HepG2 (cell line): ENCODE data around the gene FHL3. TPM values are rescaled to one million over a fixed set of nuclear protein-coding genes. Genes with fewer than 3 reads are reported as not detected.

Experiments
- ATAC-seq: fragments of 200-7000 bp; cut with Tn5 transposase; 3 replicates; pipeline ENCODE4 v1.9.1; 2020; ENCODE audit warnings: mild to moderate bottlenecking, moderate library complexity
- BruUV-seq: library from RNA; stranded (reverse); fragments of 400-500 nt; replicated peaks from 2 replicates; lab custom pipeline; 2021; lab: Mats Ljungman, UMichigan
- CTCF ChIA-PET: fragments of 300-600 bp; formaldehyde crosslinking; extraction: SDS; loops from one replicate; lab custom pipeline; 2021; ENCODE audit warnings: low total read pairs, inconsistent platforms, low intra/inter-chr PET ratio; lab: Yijun Ruan, JAX
- POLR2A ChIA-PET: fragments of 350-600 bp; sonication (Branson Sonifier 250); formaldehyde crosslinking; loops from one replicate; lab custom pipeline; 2020; ENCODE audit warnings: antibody characterized with exemption, inconsistent platforms; lab: Yijun Ruan, JAX
- DNase-seq: peaks from one replicate; pipeline ENCODE4 v3.0.0-alpha.2; 2015; ENCODE audit warnings: low spot score
- FAIRE-seq: peaks from 3 replicates; lab custom pipeline; 2011; peaks lifted over from hg19 to GRCh38; lab: Jason Lieb, UNC
- H2AFZ ChIP-seq: one replicate; pipeline ENCODE4 v1.6.1; 2011; ENCODE audit warnings: low read length, inconsistent platforms
- H3K27ac ChIP-seq: fragments of 300-600 bp; 3 replicates; pipeline ENCODE4 v1.8.0; 2011; ENCODE audit warnings: mixed run types, mild to moderate bottlenecking, mixed read lengths, low read length, inconsistent platforms; ENCODE audit not compliant: insufficient read depth; ENCODE audit errors: extremely low read length
- H3K27me3 ChIP-seq, 2 experiments: fragments of 200-600 bp in 1 of 2; 2 replicates in 1 of 2; 3 replicates in 1 of 2; pipeline versions ENCODE4 v1.6.0 to v1.8.0; 2011; ENCODE audit warnings: low read length in 2 of 2, mild to moderate bottlenecking in 2 of 2, moderate library complexity in 2 of 2, inconsistent platforms in 1 of 2; ENCODE audit not compliant: insufficient read depth in 2 of 2, control insufficient read depth in 1 of 2
- H3K36me3 ChIP-seq, 2 experiments: fragments of 200-600 bp in 1 of 2; replicated peaks in 1 of 2; 2 replicates in 1 of 2; 3 replicates in 1 of 2; pipeline versions ENCODE4 v1.5.1 to v1.8.0; 2011; ENCODE audit warnings: low read length in 2 of 2, inconsistent platforms in 1 of 2; ENCODE audit not compliant: insufficient read depth in 2 of 2, control insufficient read depth in 1 of 2
- H3K4me1 ChIP-seq: 2 replicates; pipeline ENCODE4 v1.5.1; 2012; ENCODE audit warnings: low read length, inconsistent platforms; ENCODE audit not compliant: insufficient read depth
- H3K4me2 ChIP-seq: 2 replicates; pipeline ENCODE4 v1.6.0; 2011; ENCODE audit warnings: low read depth, low read length, inconsistent platforms
- H3K4me3 ChIP-seq, 3 experiments: fragments of 200-600 bp in 1 of 3; sonication (generic), shearing (Covaris generic) in 1 of 3; replicated peaks in 1 of 3; 2 replicates each; pipeline ENCODE4 v1.5.1; 2011 to 2016; ENCODE audit warnings: low read length in 3 of 3, inconsistent platforms in 2 of 3, low read depth in 2 of 3, mild to moderate bottlenecking in 2 of 3, control low read depth in 1 of 3, mixed read lengths in 1 of 3; ENCODE audit not compliant: insufficient read depth in 1 of 3
- H3K79me2 ChIP-seq: one replicate; pipeline ENCODE4 v1.6.1; 2011; ENCODE audit warnings: low read length, inconsistent platforms; ENCODE audit not compliant: insufficient read depth
- H3K9ac ChIP-seq: 2 replicates; pipeline ENCODE4 v1.6.0; 2011; ENCODE audit warnings: mild to moderate bottlenecking, low read depth, low read length, inconsistent platforms; ENCODE audit not compliant: insufficient read depth
- H3K9me3 ChIP-seq: 2 replicates; pipeline ENCODE4 v1.5.1; 2012; ENCODE audit warnings: mild to moderate bottlenecking, low read length
- H4K20me1 ChIP-seq: 2 replicates; pipeline ENCODE4 v1.6.0; 2011; ENCODE audit warnings: inconsistent platforms, mild to moderate bottlenecking, low read length, moderate library complexity; ENCODE audit not compliant: insufficient read depth
- BRD4 ChIP-seq: sonication (generic); formaldehyde crosslinking; IDR thresholded peaks from 2 replicates; pipeline ENCODE4 v1.4.0; 2020; ENCODE audit warnings: missing genetic modification reagents
- ERF ChIP-seq: IDR thresholded peaks from 2 replicates; pipeline ENCODE4 v1.6.1; 2018; ENCODE audit warnings: missing biosample characterization, missing genetic modification reagents
- HES4 ChIP-seq: sonication (generic); formaldehyde crosslinking; IDR thresholded peaks from 2 replicates; pipeline ENCODE4 v1.9.0; 2021; ENCODE audit warnings: mild to moderate bottlenecking, missing genetic modification reagents, borderline replicate concordance
- KLF11 ChIP-seq: IDR thresholded peaks from 2 replicates; pipeline ENCODE4 v1.6.1; 2016; ENCODE audit warnings: missing compliant biosample characterization
- LCORL ChIP-seq, 2 experiments: fragments of 450-650 bp in 1 of 2; sonication (generic) in 1 of 2; formaldehyde crosslinking in 1 of 2; IDR thresholded peaks; 2 replicates each; pipeline versions ENCODE4 v1.5.0 to v1.6.1; 2017 to 2020; ENCODE audit warnings: antibody characterized with exemption in 1 of 2, missing genetic modification reagents in 1 of 2
- NFE2L2 ChIP-seq: fragments of 150-350 bp; IDR thresholded peaks from 2 replicates; pipeline ENCODE4 v1.6.1; 2014; ENCODE audit warnings: low read length
- TARDBP ChIP-seq: sonication (generic); formaldehyde crosslinking; IDR thresholded peaks from 2 replicates; pipeline ENCODE4 v1.8.0; 2022; ENCODE audit warnings: mild to moderate bottlenecking, missing genetic modification reagents
- TBL1XR1 ChIP-seq: fragments of 150-350 bp; IDR thresholded peaks from 2 replicates; pipeline ENCODE4 v1.6.1; 2014; ENCODE audit warnings: borderline replicate concordance, low read length; ENCODE audit not compliant: partially characterized antibody
- ZKSCAN1 ChIP-seq: fragments of 150-350 bp; IDR thresholded peaks from 2 replicates; pipeline ENCODE4 v1.6.1; 2014; ENCODE audit warnings: low read length
- ZNF569 ChIP-seq: sonication (generic); formaldehyde crosslinking; IDR thresholded peaks from 2 replicates; pipeline ENCODE4 v1.5.0; 2020; ENCODE audit warnings: mild to moderate bottlenecking, missing genetic modification reagents, moderate library complexity, borderline replicate concordance
- ZNF747 ChIP-seq: sonication (generic); formaldehyde crosslinking; IDR thresholded peaks from 2 replicates; pipeline ENCODE4 v1.8.1; 2023; ENCODE audit warnings: missing genetic modification reagents, mild to moderate bottlenecking, borderline replicate concordance
- WGBS: methylation state at CpG from one replicate; pipeline ENCODE4 v1.1.6; 2017; ENCODE audit warnings: low lambda C conversion rate; 5-methylcytosine and 5-hydroxymethylcytosine counted together
- in situ Hi-C: cut with HindIII; loops from 2 replicates; pipeline ENCODE4 v1.10.0; 2017; ENCODE audit warnings: low pct_unique_long_range_greater_than_20kb; ENCODE audit not compliant: extremely low pct_ligation_motif_present
- intact Hi-C: fragments of 100-400 bp; cut with micrococcal nuclease; formaldehyde crosslinking; loops from one replicate; pipeline ENCODE4 v1.10.0; 2022; ENCODE audit not compliant: unreplicated experiment
- polyA plus RNA-seq, 8 experiments: library from polyadenylated mRNA; depleted of rRNA in 3 of 8; stranded (reverse) in 7 of 8; unstranded in 1 of 8; fragments of >200 nt; fragmentation: Illumina TruSeq in 4 of 8; extraction: Trizol in 4 of 8; gene quantifications; 2 replicates each; pipeline versions ENCODE4 v1.2.1 to v1.2.3, GENCODE V29; 2011 to 2016; ENCODE audit warnings: low read depth in 4 of 8, missing spikeins in 1 of 8, mixed read lengths in 1 of 8; ENCODE audit not compliant: insufficient read depth in 1 of 8
- total RNA-seq, 5 experiments: library from RNA; depleted of rRNA; stranded (reverse); fragments of >200 nt; fragmentation: Illumina TruSeq; extraction: Trizol; gene quantifications; 2 replicates each; pipeline ENCODE4 v1.2.3, GENCODE V29; 2016; ENCODE audit warnings: low read depth in 1 of 5
- TF ChIP-seq, protein P1 (sequence below): sonication (generic); formaldehyde crosslinking; IDR thresholded peaks from 2 replicates; pipeline ENCODE4 v1.5.0; 2020; ENCODE audit warnings: mild to moderate bottlenecking, missing genetic modification reagents
- TF ChIP-seq, protein P2 (sequence below): sonication (generic); formaldehyde crosslinking; IDR thresholded peaks from 2 replicates; pipeline ENCODE4 v1.5.0; 2020; ENCODE audit warnings: mild to moderate bottlenecking, missing genetic modification reagents, moderate library complexity
- TF ChIP-seq, protein P3 (sequence below): IDR thresholded peaks from 2 replicates; pipeline ENCODE4 v1.6.1; 2016; ENCODE audit warnings: control low read depth
- TF ChIP-seq, protein P4 (sequence below): sonication (generic); formaldehyde crosslinking; IDR thresholded peaks from 2 replicates; pipeline ENCODE4 v1.4.0; 2020; ENCODE audit warnings: missing genetic modification reagents, low read depth, mild to moderate bottlenecking, borderline replicate concordance
- TF ChIP-seq, protein P5 (sequence below): IDR thresholded peaks from 2 replicates; pipeline ENCODE4 v1.6.1; 2016

The FHL3 gene
- total and polyA plus RNA-seq, 2 of the 13 experiments (the other 11 are each of a cell fraction or from before 2014, with no cell fraction given): 2.8 to 6.6 TPM

DNA sequence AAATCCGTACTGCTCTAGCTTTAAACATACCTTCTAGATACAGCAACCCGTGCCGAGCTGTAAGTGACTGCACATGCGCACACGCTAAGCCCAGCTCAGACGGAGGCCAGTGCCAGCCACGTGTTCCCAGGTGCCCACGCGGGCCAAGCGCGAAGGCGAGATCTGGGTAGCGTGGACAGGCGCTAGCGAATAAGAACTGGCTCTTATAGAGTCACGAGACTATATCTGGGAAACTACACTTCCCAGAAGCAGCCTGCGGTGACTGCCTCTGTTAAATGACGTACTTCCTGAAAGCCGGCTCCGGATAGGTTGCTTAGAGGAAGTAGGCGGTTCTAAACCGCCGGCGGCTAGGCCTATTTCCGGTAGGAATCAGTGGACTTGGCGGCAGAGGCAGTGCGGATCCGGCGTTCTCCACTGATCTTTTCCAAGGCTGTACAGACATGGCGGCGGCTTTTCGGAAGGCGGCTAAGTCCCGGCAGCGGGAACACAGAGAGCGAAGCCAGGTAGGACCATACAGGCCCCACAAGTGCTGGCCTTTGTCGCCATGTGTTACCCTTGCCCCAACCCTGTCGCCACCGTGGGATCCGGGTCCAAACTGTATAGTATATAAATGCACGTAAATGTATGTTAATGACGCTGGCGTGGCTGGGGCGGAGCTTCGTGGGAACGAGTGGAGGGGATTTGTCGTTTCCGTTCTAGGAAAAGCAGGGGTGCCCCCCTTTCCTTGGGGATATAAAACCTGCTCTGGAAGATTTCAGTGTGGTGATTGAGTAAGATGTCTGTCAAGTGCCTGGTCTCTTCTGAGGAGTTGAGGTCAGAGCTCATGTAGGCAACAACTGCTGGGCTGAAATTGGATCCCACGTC, 7.3 kb upstream of the FHL3 start, which contains the start of gene UTP11:
Gene UTP11 (plus strand): TSS at position 372 of the 864 bp plus-strand sequence. CDS start 69 bp downstream, at position 441.
- peak; percentile 99 for FAIRE-seq
- TSS peak; percentile 83 for BruUV-seq
- H3K9me3 ChIP-seq: no peaks in the 10 kb centered on the region
- TF ChIP-seq ERF (CRISPR knock-in tag) (peak; percentile 97), KLF11 (CRISPR knock-in tag) (peak; percentile 97), TARDBP (peak; percentile 60), ZNF569 (CRISPR knock-in tag) (peak; percentile 94; the same call in 1 of the 2 replicates), BRD4 (peak; percentile 37; the same call in 1 of the 2 replicates), HES4 (CRISPR knock-in tag) (peak; percentile 97), TBL1XR1 (peak; percentile 22), LCORL (IDR thresholded peaks at IDR 0.05) (no peak), LCORL (CRISPR knock-in tag; IDR thresholded peaks at IDR 0.05) (no peak), ZNF747 (CRISPR knock-in tag) (peak; percentile 97; the same call in 1 of the 2 replicates), NFE2L2 (no peak), ZKSCAN1 (no peak)
- TF ChIP-seq, protein P1, sequence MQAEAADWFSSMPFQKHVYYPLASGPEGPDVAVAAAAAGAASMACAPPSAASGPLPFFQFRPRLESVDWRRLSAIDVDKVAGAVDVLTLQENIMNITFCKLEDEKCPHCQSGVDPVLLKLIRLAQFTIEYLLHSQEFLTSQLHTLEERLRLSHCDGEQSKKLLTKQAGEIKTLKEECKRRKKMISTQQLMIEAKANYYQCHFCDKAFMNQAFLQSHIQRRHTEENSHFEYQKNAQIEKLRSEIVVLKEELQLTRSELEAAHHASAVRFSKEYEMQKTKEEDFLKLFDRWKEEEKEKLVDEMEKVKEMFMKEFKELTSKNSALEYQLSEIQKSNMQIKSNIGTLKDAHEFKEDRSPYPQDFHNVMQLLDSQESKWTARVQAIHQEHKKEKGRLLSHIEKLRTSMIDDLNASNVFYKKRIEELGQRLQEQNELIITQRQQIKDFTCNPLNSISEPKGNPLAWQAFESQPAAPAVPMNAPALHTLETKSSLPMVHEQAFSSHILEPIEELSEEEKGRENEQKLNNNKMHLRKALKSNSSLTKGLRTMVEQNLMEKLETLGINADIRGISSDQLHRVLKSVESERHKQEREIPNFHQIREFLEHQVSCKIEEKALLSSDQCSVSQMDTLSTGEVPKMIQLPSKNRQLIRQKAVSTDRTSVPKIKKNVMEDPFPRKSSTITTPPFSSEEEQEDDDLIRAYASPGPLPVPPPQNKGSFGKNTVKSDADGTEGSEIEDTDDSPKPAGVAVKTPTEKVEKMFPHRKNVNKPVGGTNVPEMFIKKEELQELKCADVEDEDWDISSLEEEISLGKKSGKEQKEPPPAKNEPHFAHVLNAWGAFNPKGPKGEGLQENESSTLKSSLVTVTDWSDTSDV (CRISPR knock-in tag): peak; percentile 84; the same call in 1 of the 2 replicates
- TF ChIP-seq, protein P2, sequence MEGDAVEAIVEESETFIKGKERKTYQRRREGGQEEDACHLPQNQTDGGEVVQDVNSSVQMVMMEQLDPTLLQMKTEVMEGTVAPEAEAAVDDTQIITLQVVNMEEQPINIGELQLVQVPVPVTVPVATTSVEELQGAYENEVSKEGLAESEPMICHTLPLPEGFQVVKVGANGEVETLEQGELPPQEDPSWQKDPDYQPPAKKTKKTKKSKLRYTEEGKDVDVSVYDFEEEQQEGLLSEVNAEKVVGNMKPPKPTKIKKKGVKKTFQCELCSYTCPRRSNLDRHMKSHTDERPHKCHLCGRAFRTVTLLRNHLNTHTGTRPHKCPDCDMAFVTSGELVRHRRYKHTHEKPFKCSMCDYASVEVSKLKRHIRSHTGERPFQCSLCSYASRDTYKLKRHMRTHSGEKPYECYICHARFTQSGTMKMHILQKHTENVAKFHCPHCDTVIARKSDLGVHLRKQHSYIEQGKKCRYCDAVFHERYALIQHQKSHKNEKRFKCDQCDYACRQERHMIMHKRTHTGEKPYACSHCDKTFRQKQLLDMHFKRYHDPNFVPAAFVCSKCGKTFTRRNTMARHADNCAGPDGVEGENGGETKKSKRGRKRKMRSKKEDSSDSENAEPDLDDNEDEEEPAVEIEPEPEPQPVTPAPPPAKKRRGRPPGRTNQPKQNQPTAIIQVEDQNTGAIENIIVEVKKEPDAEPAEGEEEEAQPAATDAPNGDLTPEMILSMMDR: no peak
- TF ChIP-seq, protein P3, sequence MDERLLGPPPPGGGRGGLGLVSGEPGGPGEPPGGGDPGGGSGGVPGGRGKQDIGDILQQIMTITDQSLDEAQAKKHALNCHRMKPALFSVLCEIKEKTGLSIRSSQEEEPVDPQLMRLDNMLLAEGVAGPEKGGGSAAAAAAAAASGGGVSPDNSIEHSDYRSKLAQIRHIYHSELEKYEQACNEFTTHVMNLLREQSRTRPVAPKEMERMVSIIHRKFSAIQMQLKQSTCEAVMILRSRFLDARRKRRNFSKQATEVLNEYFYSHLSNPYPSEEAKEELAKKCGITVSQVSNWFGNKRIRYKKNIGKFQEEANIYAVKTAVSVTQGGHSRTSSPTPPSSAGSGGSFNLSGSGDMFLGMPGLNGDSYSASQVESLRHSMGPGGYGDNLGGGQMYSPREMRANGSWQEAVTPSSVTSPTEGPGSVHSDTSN (CRISPR knock-in tag): no peak
- TF ChIP-seq, protein P4, sequence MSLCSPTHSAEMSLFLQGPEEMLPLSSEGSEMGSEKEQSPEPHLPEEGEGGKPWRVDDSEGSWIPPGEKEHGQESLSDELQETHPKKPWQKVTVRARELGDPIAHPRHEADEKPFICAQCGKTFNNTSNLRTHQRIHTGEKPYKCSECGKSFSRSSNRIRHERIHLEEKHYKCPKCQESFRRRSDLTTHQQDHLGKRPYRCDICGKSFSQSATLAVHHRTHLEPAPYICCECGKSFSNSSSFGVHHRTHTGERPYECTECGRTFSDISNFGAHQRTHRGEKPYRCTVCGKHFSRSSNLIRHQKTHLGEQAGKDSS: peak; percentile 69
- TF ChIP-seq, protein P5, sequence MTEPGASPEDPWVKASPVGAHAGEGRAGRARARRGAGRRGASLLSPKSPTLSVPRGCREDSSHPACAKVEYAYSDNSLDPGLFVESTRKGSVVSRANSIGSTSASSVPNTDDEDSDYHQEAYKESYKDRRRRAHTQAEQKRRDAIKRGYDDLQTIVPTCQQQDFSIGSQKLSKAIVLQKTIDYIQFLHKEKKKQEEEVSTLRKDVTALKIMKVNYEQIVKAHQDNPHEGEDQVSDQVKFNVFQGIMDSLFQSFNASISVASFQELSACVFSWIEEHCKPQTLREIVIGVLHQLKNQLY (CRISPR knock-in tag): peak; percentile 83

More for the DNA sequence above, 7.3 kb upstream of the FHL3 start, which contains the start of gene UTP11:
- intact Hi-C loops: no loop called here
- ChIA-PET POLR2A (interaction anchor here (0.6 to 5.1 kb wide), 11 partner anchors 9 to 847 kb away, joined by 3 to 48 read pairs (median 4); partner anchors contain the start of genes INPP5B, MEAF6, POU3F1 and RRAGC), CTCF (interaction anchor here (2.4 kb wide), 1 partner anchor 22 kb away, joined by 10 read pairs; the partner anchor contains the start of gene SF3A3)
- Histone ChIP-seq H3K9ac (peak within 1 kb of the TSS; percentile 95), H3K27me3 (no peaks in the 10 kb centered on the region; a peak in 1 of 5 replicates), H2AFZ (no peak within 1 kb of the TSS), H3K79me2 (peaks cover 31% of the 10 kb centered on the region), H3K4me2 (peak within 1 kb of the TSS; percentile 92), H4K20me1 (no peaks in the 10 kb centered on the region), H3K36me3 (peaks cover under 1 to 26% of the 10 kb centered on the region in 2 experiments), H3K4me1 (peaks cover 54% of the 10 kb centered on the region), H3K4me3 (peak within 1 kb of the TSS; percentile 74 to 95 (median 85)), H3K27ac (peak within 1 kb of the TSS; percentile 88)
- 21% methylated on average over 26 of the region's 49 CpGs for WGBS
- DNase-seq (peak; percentile 98), ATAC-seq (peak; percentile 94)
- in situ Hi-C loops: no loop called here
